ENCODE data around the gene TTI1.

- TF ChIP-seq, protein P1, sequence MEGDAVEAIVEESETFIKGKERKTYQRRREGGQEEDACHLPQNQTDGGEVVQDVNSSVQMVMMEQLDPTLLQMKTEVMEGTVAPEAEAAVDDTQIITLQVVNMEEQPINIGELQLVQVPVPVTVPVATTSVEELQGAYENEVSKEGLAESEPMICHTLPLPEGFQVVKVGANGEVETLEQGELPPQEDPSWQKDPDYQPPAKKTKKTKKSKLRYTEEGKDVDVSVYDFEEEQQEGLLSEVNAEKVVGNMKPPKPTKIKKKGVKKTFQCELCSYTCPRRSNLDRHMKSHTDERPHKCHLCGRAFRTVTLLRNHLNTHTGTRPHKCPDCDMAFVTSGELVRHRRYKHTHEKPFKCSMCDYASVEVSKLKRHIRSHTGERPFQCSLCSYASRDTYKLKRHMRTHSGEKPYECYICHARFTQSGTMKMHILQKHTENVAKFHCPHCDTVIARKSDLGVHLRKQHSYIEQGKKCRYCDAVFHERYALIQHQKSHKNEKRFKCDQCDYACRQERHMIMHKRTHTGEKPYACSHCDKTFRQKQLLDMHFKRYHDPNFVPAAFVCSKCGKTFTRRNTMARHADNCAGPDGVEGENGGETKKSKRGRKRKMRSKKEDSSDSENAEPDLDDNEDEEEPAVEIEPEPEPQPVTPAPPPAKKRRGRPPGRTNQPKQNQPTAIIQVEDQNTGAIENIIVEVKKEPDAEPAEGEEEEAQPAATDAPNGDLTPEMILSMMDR (CRISPR knock-in tag; IDR thresholded peaks at IDR 0.05): no peak
- TF ChIP-seq NFIC (IDR thresholded peaks at IDR 0.05; ENCODE audit: low read length): no peak
- TF ChIP-seq HNRNPH1 (optimal IDR thresholded peaks at IDR 0.05; ENCODE audit: low read depth, low read length): no peak
- TF ChIP-seq, protein P2, sequence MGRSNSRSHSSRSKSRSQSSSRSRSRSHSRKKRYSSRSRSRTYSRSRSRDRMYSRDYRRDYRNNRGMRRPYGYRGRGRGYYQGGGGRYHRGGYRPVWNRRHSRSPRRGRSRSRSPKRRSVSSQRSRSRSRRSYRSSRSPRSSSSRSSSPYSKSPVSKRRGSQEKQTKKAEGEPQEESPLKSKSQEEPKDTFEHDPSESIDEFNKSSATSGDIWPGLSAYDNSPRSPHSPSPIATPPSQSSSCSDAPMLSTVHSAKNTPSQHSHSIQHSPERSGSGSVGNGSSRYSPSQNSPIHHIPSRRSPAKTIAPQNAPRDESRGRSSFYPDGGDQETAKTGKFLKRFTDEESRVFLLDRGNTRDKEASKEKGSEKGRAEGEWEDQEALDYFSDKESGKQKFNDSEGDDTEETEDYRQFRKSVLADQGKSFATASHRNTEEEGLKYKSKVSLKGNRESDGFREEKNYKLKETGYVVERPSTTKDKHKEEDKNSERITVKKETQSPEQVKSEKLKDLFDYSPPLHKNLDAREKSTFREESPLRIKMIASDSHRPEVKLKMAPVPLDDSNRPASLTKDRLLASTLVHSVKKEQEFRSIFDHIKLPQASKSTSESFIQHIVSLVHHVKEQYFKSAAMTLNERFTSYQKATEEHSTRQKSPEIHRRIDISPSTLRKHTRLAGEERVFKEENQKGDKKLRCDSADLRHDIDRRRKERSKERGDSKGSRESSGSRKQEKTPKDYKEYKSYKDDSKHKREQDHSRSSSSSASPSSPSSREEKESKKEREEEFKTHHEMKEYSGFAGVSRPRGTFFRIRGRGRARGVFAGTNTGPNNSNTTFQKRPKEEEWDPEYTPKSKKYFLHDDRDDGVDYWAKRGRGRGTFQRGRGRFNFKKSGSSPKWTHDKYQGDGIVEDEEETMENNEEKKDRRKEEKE (IDR thresholded peaks at IDR 0.05): no peak
- no peak for TF ChIP-seq ZNF780A (CRISPR knock-in tag; IDR thresholded peaks at IDR 0.05)
- TF ChIP-seq ZNF224 (CRISPR knock-in tag; IDR thresholded peaks at IDR 0.05): no peak
Observed at GRCh38 chr20:38021087-38021772, 12.0 kb downstream of the TTI1 start.

All from HepG2 (cell line).